ENCODE data around the gene PRPS2.

The PRPS2 gene

GRCh38 chrX:12791257-12792228 is at the start of gene PRPS2:
Gene PRPS2, plus strand, starts transcription at chrX:12791412. Its CDS starts 86 bp downstream, at chrX:12791498.
- peak; percentile 65 for DNase-seq (ENCODE audit: low read depth)

GRCh38 chrX:12741416-12741815 is 49.8 kb upstream of the PRPS2 start:
- no peak for DNase-seq (ENCODE audit: low read depth)

- DNase-seq (ENCODE audit: low read depth), result no peak
Measured at GRCh38 chrX:12747433-12747832, 43.8 kb upstream of the PRPS2 start.

GRCh38 chrX:12751887-12752286 is 39.3 kb upstream of the PRPS2 start:
- no peak for DNase-seq (ENCODE audit: low read depth)

GRCh38 chrX:12753366-12753765 is 37.8 kb upstream of the PRPS2 start:
- no peak for DNase-seq (ENCODE audit: low read depth)

GRCh38 chrX:12758291-12758690 is 32.9 kb upstream of the PRPS2 start:
- DNase-seq (ENCODE audit: low read depth), result no peak

- DNase-seq (ENCODE audit: low read depth), result no peak
Measured at GRCh38 chrX:12767856-12768255, 23.4 kb upstream of the PRPS2 start.

- DNase-seq (ENCODE audit: low read depth), result no peak
Measured at GRCh38 chrX:12768491-12768890, 22.7 kb upstream of the PRPS2 start.

- DNase-seq (ENCODE audit: low read depth), result no peak
Measured at GRCh38 chrX:12770440-12770839, 20.8 kb upstream of the PRPS2 start.

GRCh38 chrX:12771445-12772069 is 19.7 kb upstream of the PRPS2 start:
- DNase-seq (ENCODE audit: low read depth), result peak; percentile 42

- no peak for DNase-seq (ENCODE audit: low read depth)
Measured at GRCh38 chrX:12777670-12778069, 13.5 kb upstream of the PRPS2 start.

- no peak for DNase-seq (ENCODE audit: low read depth)
Measured at GRCh38 chrX:12779534-12779933, 11.7 kb upstream of the PRPS2 start.

- DNase-seq (ENCODE audit: low read depth), result no peak
Measured at GRCh38 chrX:12788645-12789044, 2.6 kb upstream of the PRPS2 start.

- DNase-seq (ENCODE audit: low read depth), result no peak
Measured at GRCh38 chrX:12789976-12790375, 1.2 kb upstream of the PRPS2 start.

GRCh38 chrX:12790885-12791256 is 341 bp upstream of the PRPS2 start:
- DNase-seq (ENCODE audit: low read depth), result peak; percentile 1

- no peak for DNase-seq (ENCODE audit: low read depth)
Measured at GRCh38 chrX:12792711-12793110, 1.5 kb downstream of the PRPS2 start.

- DNase-seq (ENCODE audit: low read depth), result no peak
Measured at GRCh38 chrX:12794654-12795053, 3.4 kb downstream of the PRPS2 start.

- DNase-seq (ENCODE audit: low read depth), result no peak
Measured at GRCh38 chrX:12798601-12799000, 7.4 kb downstream of the PRPS2 start.

GRCh38 chrX:12799118-12799517 is 7.9 kb downstream of the PRPS2 start:
- DNase-seq (ENCODE audit: low read depth), result no peak

GRCh38 chrX:12802741-12803140 is 11.5 kb downstream of the PRPS2 start:
- DNase-seq (ENCODE audit: low read depth), result no peak

- no peak for DNase-seq (ENCODE audit: low read depth)
Measured at GRCh38 chrX:12804655-12805054, 13.4 kb downstream of the PRPS2 start.

- no peak for DNase-seq (ENCODE audit: low read depth)
Measured at GRCh38 chrX:12805333-12805732, 14.1 kb downstream of the PRPS2 start.

- DNase-seq (ENCODE audit: low read depth), result no peak
Measured at GRCh38 chrX:12811658-12812057, 20.4 kb downstream of the PRPS2 start.

Data from stimulated activated CD8-positive, alpha-beta memory T cell treated with anti-CD3 and anti-CD28 coated beads, Interleukin-4, amount 100 ng/mL, for 24 hours (primary cell).